OCI-LY3 (cell line): Measurements from ENCODE around the gene ANLN.
"Not testable (repeated sequence)": the region's sequence is repeated elsewhere in the genome, so short reads cannot be mapped to it uniquely, and the experiment has no call there.

Source experiments
- H2AFZ ChIP-seq: fragments of 200-600, 300-600 bp; shearing (Covaris generic); 2 replicates; pipeline ENCODE4 v1.6.0; 2014; ENCODE audit warnings: antibody characterized with exemption, low read depth, low read length
- H3K27ac ChIP-seq: fragments of 200-600, 300-600 bp; sonication (generic); 2 replicates; pipeline ENCODE4 v1.5.1; 2014; ENCODE audit warnings: mild to moderate bottlenecking, low read length, moderate library complexity, mixed read lengths
- H3K27me3 ChIP-seq: fragments of 200-600, 300-600 bp; sonication (generic); 2 replicates; pipeline ENCODE4 v1.6.1; 2014; ENCODE audit warnings: low read depth, low read length, mixed read lengths
- H3K36me3 ChIP-seq: fragments of 200-600, 300-600 bp; sonication (generic); replicated peaks from 2 replicates; pipeline ENCODE3; 2014; ENCODE audit warnings: low read depth, low read length, mixed read lengths
- H3K4me1 ChIP-seq: fragments of 300-600, 200-600 bp; sonication (generic); 2 replicates; pipeline ENCODE4 v1.6.1; 2014; ENCODE audit warnings: low read length, mixed read lengths
- H3K4me2 ChIP-seq: fragments of 200-600, 300-600 bp; sonication (generic); 2 replicates; pipeline ENCODE4 v1.6.1; 2014; ENCODE audit warnings: low read length, mixed read lengths
- H3K4me3 ChIP-seq: fragments of 300-600, 200-600 bp; sonication (generic); 2 replicates; pipeline ENCODE4 v1.5.1; 2014; ENCODE audit warnings: antibody characterized with exemption, mild to moderate bottlenecking, low read length, moderate library complexity
- H3K79me2 ChIP-seq: fragments of 300-600, 200-600 bp; shearing (Covaris generic); 2 replicates; pipeline ENCODE4 v1.6.1; 2014; ENCODE audit warnings: mild to moderate bottlenecking, low read length, mixed read lengths
- H3K9ac ChIP-seq: fragments of 300-600, 200-600 bp; shearing (Covaris generic); 2 replicates; pipeline ENCODE4 v1.6.0; 2014; ENCODE audit warnings: mild to moderate bottlenecking, low read length, moderate library complexity
- H3K9me3 ChIP-seq: fragments of 200-600, 300-600 bp; shearing (Covaris generic); 2 replicates; pipeline ENCODE4 v1.6.1; 2014; ENCODE audit warnings: low read length, mixed read lengths; ENCODE audit not compliant: insufficient read depth
- H4K20me1 ChIP-seq: fragments of 200-600, 300-600 bp; sonication (generic); 2 replicates; pipeline ENCODE4 v1.6.1; 2016; ENCODE audit warnings: low read length, mixed read lengths; ENCODE audit not compliant: insufficient read depth
- CTCF ChIP-seq: fragments of 200-600, 300-600 bp; sonication (generic); IDR thresholded peaks from 2 replicates; pipeline ENCODE4 v1.5.1; 2014; ENCODE audit warnings: antibody characterized with exemption, low read length, low read depth
- EZH2phosphoT487 ChIP-seq: fragments of 200-600 bp; shearing (Covaris generic); IDR thresholded peaks from 2 replicates; pipeline ENCODE4 v1.6.1; 2018; ENCODE audit warnings: antibody characterized with exemption, mixed run types, low read depth

ANLN gene

DNA sequence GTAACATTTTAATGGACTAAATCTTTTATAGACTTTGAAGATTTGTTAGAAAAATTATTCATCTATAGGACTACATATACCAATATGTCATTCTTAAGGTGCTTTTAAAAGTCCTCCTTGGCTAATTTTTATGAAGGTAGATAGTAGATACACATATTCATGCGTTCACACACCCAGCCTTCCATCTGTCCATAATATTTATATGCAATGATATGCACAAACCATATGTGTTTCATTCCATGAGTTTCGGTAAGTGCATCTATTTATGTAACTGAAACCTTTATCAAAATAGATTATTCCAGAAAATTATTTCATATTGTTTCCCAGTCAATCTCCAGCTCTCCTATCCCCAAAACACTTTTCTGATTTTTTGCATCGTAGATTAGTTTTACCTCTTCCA is 101.7 kb downstream of the ANLN start:
- H3K4me1 ChIP-seq: no peaks in the 10 kb centered on the region
- H3K9me3 ChIP-seq: no peaks in the 10 kb centered on the region
- H4K20me1 ChIP-seq: no peaks in the 10 kb centered on the region
- H3K9ac ChIP-seq: no peak overlapping the region
- no peaks in the 10 kb centered on the region for H3K79me2 ChIP-seq
- H3K27me3 ChIP-seq: peaks cover 47% of the 10 kb centered on the region
- H2AFZ ChIP-seq: no peak overlapping the region
- H3K4me3 ChIP-seq: no peak overlapping the region
- no peak overlapping the region for H3K27ac ChIP-seq
- H3K36me3 ChIP-seq: no peaks in the 10 kb centered on the region
- no peak for TF ChIP-seq EZH2phosphoT487
- no peak for TF ChIP-seq CTCF
- no peak overlapping the region for H3K4me2 ChIP-seq

- H4K20me1 ChIP-seq: no peaks in the 10 kb centered on the region
- H3K9me3 ChIP-seq: no peaks in the 10 kb centered on the region
- H3K36me3 ChIP-seq: no peaks in the 10 kb centered on the region
- H3K27ac ChIP-seq: no peak overlapping the region
- no peaks in the 10 kb centered on the region for H3K79me2 ChIP-seq
- H3K4me2 ChIP-seq: no peak overlapping the region
- H3K27me3 ChIP-seq: peaks cover 35% of the 10 kb centered on the region
- H2AFZ ChIP-seq: no peak overlapping the region
- TF ChIP-seq CTCF (no peak), EZH2phosphoT487 (no peak)
- H3K4me1 ChIP-seq: peaks cover 4% of the 10 kb centered on the region; the same call in 1 of the 2 replicates
- no peak overlapping the region for H3K4me3 ChIP-seq
- H3K9ac ChIP-seq: no peak overlapping the region
Observed at GRCh38 chr7:36496576-36496975, 106.9 kb downstream of the ANLN start.

DNA sequence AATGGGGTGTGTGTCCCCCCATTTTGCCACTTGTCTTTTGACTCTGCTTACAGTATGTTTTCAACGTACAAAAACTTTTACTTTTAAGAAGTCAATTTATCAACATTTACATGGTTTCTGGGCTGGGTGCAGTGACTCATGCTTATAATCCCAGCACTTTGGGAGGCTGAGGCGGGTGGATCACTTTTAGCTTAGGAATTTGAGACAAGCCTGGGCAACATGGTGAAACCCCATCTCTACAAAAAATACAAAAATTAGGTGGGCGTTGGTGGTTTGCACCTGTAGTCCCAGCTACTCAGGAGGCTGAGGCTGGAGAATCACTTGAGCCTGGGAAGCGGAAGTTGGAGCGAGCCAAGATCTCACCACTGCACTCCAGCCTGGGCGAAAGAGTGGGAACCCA is 107.5 kb downstream of the ANLN start:
- H3K27ac ChIP-seq, H3K9ac ChIP-seq, H3K4me2 ChIP-seq, H3K9me3 ChIP-seq, H3K4me3 ChIP-seq, H2AFZ ChIP-seq, H4K20me1 ChIP-seq, H3K4me1 ChIP-seq, H3K79me2 ChIP-seq, H3K36me3 ChIP-seq: not testable (repeated sequence)
- peaks cover 29% of the 10 kb centered on the region for H3K27me3 ChIP-seq

GRCh38 chr7:36497775-36498174 is 108.1 kb downstream of the ANLN start:
- Histone ChIP-seq H3K9ac (no peak overlapping the region), H3K36me3 (no peaks in the 10 kb centered on the region), H2AFZ (no peak overlapping the region), H3K9me3 (no peaks in the 10 kb centered on the region), H3K4me1 (peaks cover 4% of the 10 kb centered on the region; the same call in 1 of the 2 replicates), H3K4me3 (no peak overlapping the region), H3K27me3 (peaks cover 29% of the 10 kb centered on the region), H4K20me1 (no peaks in the 10 kb centered on the region), H3K27ac (no peak overlapping the region), H3K4me2 (no peak overlapping the region), H3K79me2 (no peaks in the 10 kb centered on the region)
- no peak for TF ChIP-seq EZH2phosphoT487
- TF ChIP-seq CTCF: no peak
